ENCODE results near the gene DTNBP1.

The DTNBP1 gene

GRCh38 chr6:15588971-15589634 is 73.7 kb downstream of the DTNBP1 start:
- no peak for DNase-seq

- DNase-seq: no peak
These were observed 76.3 kb downstream of the DTNBP1 start for GRCh38 chr6:15586503-15586902.

- DNase-seq: no peak
These were observed 77.0 kb downstream of the DTNBP1 start for GRCh38 chr6:15585760-15586214.

- no peak for DNase-seq
These were observed 80.3 kb downstream of the DTNBP1 start for GRCh38 chr6:15582499-15582898.

- no peak for DNase-seq
These were observed 81.1 kb downstream of the DTNBP1 start for GRCh38 chr6:15581751-15582150.

- no peak for DNase-seq
These were observed 82.5 kb downstream of the DTNBP1 start for GRCh38 chr6:15580326-15580725.

GRCh38 chr6:15578716-15579391 is 84.0 kb downstream of the DTNBP1 start:
- DNase-seq: no peak

GRCh38 chr6:15577550-15578171 is 85.2 kb downstream of the DTNBP1 start:
- no peak for DNase-seq

- no peak for DNase-seq
These were observed 85.7 kb downstream of the DTNBP1 start for GRCh38 chr6:15577106-15577505.

GRCh38 chr6:15575357-15576033 is 87.3 kb downstream of the DTNBP1 start:
- DNase-seq: no peak

- no peak for DNase-seq
These were observed 88.3 kb downstream of the DTNBP1 start for GRCh38 chr6:15574486-15574885.

GRCh38 chr6:15574023-15574422 is 88.8 kb downstream of the DTNBP1 start:
- DNase-seq: no peak

- DNase-seq: no peak
These were observed 89.4 kb downstream of the DTNBP1 start for GRCh38 chr6:15573384-15573783.

- DNase-seq: no peak
These were observed 90.4 kb downstream of the DTNBP1 start for GRCh38 chr6:15572296-15573016.

GRCh38 chr6:15570171-15570570 is 92.7 kb downstream of the DTNBP1 start:
- no peak for DNase-seq

- no peak for DNase-seq
These were observed 93.5 kb downstream of the DTNBP1 start for GRCh38 chr6:15569035-15569995.

- no peak for DNase-seq
These were observed 99.9 kb downstream of the DTNBP1 start for GRCh38 chr6:15562977-15563376.

GRCh38 chr6:15561447-15562199 is 101.2 kb downstream of the DTNBP1 start:
- no peak for DNase-seq

- DNase-seq: no peak
These were observed 102.1 kb downstream of the DTNBP1 start for GRCh38 chr6:15560713-15561112.

GRCh38 chr6:15557174-15557573 is 105.7 kb downstream of the DTNBP1 start:
- DNase-seq: no peak

- no peak for DNase-seq
These were observed 106.1 kb downstream of the DTNBP1 start for GRCh38 chr6:15556711-15557110.
